Endometrium (tissue), 2 donors: Measurements from ENCODE around the gene KCNQ5.

Experiments
- FAIRE-seq: peaks from 2 replicates; lab custom pipeline; 2012; peaks lifted over from hg19 to GRCh38; lab: Jason Lieb, UNC
- donor health status: control.
- donor health status: control.

Gene KCNQ5

DNA sequence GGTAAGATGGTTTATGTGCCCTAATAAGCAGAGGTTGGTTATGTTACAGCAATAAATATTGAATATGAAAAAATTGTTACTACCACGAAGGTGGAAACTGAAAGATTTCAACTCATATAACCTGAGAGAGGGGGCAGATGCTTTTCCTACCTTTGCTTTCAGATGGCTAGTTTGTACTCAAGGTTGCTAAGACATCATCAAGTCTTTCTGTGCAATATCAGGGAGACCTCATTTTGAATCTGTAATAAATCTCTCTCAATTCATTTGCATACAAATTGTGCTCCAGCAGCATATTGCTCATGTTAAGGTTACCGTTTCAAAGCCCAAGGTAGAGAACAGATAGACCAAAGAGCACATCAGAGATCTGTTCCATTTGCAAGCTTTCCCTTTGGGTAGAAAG lies 383.0 kb downstream of the KCNQ5 start:
- no peak for FAIRE-seq

DNA sequence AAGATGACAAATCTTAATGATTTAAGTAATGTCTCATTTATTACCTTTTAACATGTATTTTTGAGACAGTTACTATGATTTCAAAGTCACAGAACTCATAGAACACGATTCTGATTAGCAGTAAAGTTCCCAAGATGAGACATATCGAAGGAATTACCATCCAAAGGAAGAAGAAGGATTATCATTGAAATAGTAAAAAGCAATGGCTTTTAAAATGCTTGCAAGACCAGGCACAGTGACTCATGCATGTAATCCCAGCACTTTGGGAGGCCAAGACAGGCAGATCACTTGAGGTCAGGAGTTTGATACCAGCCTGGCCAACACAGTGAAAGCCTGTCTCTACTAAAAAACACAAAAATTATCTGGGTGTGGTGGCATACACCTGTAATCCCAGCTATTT lies 384.3 kb downstream of the KCNQ5 start:
- FAIRE-seq, result no peak

DNA sequence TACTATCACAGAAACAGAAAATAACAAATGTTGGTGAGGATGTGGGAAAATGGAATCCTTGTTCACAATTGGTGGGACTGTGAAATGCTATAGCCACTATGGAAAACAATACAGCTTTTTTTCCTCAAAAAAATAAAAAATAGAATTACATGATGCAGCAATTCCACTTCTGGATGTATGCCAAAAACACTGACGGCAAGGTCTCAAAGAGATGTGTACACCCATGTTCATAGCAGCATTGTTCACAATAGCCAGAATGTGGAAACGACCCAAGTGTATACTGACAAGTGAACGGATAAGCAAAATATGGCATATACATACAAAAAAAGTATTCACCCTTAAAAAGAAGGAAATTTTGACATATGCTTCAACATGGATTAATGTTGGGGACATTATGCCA lies 390.1 kb downstream of the KCNQ5 start:
- no peak for FAIRE-seq

DNA sequence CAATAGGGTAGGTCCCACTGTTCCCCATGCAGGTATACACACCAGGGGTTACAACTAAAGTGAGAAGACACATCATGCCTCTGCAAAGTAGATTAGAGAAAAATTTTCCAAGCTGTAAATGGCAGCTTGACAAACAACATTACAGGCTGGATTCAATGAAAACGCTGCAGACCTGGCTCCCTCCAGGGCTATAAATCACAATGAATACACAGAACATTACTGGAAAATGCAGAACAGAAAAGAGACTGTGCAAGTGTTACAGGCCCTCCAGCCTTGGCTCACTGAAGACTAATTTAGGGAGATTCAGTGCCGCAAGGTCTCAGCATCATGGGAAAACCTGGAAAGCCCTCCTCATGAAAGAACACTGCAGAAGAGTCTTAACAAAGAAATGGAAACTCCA lies 395.6 kb downstream of the KCNQ5 start:
- FAIRE-seq, result no peak

DNA sequence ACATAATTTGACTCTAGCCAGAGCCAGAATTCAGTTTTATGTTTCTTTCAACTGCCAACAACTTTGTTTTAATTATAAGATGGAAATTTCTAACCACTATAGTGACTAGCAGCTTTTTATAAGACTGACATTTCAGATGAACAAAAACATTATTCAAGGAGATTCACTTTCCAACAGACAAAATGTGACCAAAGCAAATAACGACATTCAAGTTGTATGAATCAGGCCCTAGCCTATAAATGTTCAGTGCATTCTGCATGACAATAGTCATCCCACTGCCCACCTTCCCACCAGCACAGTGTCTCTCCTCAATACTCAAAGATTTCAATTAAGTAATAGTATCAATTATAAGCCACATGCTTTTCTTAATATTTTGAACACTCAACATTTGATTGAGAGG lies 402.7 kb downstream of the KCNQ5 start:
- no peak for FAIRE-seq

DNA sequence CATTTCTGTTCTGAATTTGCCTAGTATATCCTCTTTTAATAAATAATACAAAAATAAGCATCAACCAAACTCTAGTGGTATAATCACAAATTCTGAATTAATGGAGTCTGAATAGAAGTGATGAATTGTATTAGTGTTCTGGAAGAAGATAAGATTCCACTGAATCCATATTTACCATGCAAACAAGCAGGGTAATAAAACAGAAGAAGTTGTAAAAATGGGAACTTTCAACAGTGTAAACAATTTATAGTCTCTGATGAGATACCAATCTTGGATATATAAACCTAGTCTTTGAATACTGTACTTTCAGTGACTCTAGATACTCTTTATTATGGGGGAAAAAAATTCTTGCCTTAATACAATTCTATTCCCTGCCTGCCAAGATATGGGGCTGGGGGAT lies 405.8 kb downstream of the KCNQ5 start:
- no peak for FAIRE-seq

DNA sequence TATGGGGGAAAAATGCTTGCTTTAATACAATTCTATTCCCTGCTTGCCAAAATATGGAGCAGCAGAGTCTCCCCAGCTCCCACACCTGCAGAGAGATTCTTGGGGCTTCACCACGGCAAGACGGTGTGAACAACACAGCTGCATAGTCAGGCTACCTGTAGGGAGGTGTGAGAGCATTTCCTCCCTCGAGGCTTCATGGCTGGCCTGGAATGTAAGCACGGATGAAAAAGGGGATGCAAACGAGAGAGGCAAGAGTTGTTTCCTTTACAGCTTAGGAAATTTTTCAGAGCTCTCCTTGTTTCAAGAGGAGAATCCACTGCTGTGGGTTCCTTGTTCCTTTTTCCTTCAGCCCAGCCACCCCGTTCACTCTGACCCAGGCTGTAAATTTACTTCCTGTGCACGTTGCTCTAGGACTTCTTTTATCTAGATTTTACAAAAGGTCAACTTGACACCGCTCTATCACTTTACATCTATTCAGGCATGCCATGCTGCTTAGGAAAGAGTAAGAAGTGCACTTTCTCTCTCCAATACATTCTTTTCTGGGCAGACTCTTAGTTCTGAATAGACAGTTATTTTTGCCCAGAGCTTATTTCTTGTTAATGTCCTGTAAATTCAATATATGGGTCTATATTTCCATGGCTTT lies 406.4 kb downstream of the KCNQ5 start:
- FAIRE-seq, result no peak

DNA sequence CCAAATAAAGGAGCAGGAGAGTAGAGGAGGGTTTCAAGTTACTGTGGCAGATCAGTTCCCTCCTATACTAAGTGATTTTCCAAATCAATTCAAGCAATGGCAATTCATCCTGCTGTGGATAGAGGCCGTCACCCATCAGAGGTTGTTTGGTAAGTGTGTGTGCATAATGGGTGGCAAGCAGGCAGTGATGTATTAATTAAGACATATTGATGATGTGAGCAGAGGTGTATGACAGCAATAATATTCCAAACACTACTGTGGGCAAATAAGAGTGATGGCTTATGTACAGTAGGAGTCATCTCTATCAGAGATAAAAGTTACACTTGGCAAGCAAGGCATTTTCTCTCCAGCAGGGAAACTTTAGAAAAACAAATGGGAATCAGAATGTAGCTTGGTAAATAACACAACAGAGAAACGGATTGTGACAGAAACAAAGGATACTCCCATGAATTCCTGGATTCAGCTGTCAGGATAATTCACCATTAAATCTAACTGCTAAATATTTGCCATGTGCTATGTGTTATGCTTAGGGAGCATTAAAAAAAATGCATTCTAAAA lies 407.1 kb downstream of the KCNQ5 start:
- no peak for FAIRE-seq

DNA sequence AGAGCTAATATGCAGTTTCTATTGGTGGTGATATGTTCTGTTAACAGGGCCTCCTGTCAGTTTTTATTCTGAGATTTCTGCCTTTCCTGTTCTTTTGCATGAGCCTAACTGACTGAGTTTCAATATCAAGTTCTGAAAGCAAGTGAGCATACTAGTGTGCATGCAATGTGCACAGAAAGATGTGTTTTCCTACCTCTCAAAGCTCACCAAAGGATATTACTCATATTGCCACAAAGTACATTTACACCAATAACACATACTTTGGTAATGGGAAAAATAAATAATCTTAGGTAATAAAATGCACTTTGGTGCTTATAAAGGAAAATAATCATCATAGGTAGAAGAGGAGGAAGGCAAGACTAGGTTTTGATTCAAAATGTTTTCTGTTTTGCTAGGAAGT lies 408.4 kb downstream of the KCNQ5 start:
- FAIRE-seq, result no peak

DNA sequence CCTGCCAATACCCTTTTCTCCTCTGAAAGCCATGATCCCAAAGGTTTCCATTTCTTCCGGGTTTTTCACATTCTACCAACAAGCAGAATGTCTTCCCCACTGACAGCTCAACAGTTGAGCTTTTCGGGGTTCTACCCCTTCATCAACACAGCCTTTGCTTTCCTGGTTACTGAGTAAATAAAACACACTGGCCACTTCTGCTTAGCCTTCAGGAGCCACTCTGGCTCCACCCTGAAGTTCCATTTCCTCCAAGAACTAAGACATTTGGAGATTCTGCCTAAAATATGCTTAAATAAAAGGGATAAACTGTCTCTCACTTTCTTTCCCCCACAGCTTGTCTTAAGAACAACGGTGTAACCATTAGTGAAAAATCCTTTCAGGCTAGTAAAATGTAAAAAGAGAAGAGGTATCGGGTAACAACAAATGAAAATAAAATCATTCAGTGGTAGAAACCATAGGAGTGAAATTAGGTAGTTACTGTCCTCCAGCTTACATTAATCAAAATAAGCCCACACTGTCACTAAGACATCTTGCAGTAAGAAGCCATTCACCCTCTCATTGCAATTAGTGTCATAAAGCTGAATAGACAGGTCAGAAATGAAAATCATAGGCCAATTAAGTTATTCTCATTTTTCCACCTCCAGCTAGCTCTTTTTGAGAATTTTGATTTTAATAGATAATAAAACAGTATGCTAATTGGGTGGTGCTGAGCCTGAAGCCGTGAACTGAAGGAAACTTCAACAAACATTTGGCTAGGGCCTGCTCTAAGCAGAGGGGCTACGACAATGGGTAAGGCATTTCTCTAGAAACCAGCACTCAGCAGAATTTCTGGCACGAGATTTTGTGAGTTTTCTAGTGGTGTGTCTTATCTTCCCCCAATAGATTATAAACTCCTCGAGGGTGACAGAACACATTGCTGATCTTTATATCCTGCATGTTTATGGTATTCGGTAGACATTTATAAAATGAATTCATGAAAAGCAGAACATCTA lies 409.2 kb downstream of the KCNQ5 start:
- no peak for FAIRE-seq

DNA sequence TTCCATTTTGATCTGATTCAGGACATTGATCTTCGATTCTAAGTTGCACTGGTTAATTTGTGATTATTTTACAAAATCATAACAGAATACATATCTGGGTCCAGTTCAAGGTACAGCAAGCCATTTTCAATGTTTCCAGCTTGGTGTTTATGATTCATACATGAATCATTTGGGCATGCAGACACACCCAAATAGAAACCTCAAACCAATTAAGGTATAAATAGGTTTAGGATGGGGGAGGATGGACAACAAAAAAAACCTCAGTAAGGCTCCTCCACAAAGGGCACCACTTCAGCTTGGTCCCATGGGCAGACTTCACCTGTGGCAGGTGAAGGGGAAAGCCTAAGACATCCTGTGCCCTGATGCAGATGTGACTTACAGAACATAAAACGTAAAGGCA lies 410.7 kb downstream of the KCNQ5 start:
- FAIRE-seq, result no peak

DNA sequence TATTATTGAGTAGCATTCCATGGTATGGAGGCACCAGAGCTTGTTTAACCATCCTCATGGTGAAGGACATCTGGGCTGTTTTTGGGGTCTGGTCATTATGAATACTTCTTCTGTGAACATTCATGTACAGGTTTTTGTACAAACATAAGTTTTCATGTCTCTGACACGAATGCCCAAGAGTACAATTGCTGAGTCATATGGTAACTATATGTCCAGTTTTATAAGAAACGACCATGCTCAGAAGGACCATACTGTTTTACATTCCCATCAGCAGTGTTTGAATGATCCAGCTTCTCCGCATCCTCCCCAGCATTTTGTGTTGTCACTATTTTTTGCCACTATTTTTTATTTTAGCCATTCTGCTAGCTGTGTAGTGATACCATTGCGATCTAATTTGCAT lies 414.8 kb downstream of the KCNQ5 start:
- no peak for FAIRE-seq

DNA sequence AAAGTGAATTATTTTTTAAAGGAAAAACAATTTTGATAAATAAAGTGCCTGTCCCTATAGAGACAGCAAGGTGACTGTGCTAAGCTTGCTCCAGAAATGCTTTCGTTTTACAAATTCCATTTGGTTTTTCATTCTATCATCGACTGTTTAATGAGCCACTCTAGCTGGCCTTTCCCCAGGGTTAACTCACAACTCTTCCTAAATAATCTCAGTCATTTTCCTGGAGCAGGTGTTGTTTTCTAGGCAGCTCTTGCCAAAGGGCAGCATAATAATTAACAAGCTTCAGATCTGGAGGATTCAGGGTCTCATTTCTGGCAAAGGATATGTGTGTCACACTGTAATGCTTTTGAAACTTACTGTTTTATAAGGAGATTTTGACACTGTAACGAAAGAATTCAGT lies 419.2 kb downstream of the KCNQ5 start:
- FAIRE-seq, result no peak

DNA sequence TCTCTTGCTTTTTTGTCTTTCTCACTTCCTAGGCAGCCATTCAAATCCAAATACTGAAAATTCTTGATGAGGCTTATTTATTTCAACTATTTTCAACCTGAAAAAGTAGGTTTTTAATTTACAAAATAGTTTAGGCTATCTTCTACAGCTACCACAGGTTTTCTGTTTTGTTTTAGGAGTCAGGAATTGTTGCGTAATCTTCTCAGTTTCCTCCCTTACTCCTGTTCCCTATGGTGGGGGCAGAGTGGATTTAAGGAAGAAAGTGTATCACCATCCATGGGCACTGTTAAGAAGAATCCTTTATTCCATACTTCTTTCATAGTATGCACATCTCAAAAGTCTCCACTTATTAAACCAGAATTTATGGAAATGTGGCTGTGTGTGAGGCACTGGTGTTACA lies 421.0 kb downstream of the KCNQ5 start:
- FAIRE-seq, result no peak

DNA sequence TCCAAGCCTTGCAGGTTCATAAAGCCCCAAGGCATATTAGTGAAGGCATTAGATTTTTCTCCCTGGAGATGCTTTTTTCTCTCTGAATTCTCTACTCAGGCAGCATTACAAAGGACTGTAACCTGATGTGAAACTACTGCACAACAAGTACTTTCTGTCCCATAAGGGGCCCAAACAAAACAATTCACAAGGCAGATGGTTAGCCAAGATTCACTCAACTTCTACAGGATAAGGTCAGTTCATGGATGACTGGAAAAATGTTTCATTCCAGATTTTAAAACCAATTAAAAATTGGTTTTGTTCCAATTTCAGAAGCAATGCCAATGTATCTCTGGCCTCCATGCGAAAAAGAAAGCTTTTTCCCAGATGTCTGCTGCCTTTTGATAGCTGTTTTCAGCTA lies 421.6 kb downstream of the KCNQ5 start:
- no peak for FAIRE-seq

DNA sequence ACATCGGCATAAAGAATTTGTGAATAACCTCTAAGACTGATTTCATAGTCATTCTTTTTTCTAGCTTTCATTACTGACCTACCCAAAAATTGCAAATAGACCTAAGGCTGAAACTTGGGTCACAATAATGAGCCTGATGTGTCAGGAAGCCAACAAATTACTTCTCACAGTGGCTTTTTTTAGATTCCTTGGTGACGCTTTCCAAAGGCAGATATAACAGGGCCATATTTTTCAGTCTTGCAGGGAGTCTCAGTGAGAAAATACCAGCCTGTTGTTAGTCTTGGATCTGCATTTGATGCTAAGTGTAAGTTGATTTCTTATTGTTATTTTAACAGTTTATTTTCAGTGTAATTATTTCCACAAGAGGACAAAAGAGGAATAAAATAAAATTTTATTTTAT lies 423.7 kb downstream of the KCNQ5 start:
- FAIRE-seq, result no peak

DNA sequence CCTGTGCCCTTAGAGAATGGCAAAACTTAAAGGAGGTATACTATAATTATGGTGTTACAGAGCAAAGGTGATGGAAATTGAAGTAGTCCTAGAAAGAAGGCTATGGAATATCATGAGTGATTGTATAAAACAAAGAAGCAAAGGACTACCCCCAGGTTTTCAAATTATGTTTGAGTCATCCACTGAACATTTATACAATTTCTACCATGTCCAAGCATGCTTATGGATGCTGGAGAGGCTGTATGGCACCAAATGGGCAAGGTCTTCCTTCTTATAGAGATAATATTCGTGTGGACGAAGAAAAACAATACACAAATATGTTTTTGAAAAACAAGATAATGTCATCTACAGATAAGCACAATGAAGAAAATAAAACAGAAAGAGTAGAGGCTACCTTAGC lies 425.9 kb downstream of the KCNQ5 start:
- no peak for FAIRE-seq

DNA sequence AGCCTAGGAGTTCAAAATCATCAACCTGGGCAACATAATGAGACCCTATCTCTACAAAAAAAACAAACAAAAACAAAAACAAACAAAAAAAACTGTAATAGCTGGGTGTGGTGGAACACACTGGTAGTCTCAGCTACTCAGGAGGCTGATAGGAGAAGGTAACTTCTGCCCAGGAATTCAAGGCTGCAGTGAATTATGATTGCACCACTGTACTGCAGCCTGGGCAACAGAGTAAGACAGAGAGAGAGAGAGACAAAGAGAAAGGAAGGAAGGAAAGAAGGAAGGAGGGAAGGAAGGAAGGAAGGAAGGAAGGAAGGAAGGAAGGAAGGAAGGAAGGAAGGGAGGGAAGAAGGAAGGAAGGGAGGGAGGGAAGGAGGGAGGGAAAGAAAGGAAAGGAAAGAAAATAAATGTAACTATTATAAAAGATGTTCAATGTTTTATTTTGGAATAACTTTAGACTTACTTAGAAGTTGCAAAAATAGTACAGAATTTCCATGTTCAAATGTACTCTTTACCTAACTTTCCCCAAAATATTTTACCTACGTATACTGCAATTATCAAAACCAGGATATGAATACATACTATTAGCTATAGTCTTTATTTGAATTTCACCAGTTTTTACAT lies 428.2 kb downstream of the KCNQ5 start:
- FAIRE-seq, result no peak

DNA sequence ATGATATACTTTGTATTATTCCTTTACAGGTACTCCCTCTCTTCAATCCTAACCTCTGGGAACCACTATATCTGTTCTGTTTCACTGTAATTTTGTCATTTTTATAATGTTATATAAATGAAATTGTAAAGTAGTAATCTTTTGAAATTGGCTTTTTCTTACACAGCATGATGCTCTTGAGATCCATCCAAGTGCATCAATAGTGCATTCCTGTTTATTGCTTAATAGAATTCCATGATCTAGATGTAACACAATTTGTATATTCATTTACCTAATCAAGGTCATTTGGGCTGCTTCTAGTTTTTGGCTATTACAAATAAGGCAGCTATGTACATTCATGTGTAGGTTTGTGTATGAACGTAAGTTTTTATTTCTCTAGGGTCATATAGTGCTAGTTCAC lies 428.8 kb downstream of the KCNQ5 start:
- no peak for FAIRE-seq

DNA sequence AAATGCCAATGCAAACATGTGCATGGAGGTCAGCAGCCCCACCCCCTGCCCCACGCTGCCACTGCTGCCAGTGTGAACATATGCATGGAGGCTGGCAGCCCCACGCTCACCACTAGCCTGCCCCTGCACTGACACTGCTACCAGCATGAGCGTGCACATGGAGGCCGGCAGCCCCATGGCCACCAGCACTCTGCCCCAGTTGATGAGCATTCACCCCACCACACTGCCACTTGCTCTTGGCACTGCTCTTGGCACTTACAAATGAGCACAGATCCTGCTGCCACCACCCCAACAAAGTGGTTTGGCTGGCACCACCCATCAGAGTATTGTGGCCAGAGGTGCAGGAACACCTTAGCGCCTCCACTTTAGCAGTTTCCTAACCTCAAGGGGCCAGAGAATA lies 429.3 kb downstream of the KCNQ5 start:
- FAIRE-seq, result no peak

DNA sequence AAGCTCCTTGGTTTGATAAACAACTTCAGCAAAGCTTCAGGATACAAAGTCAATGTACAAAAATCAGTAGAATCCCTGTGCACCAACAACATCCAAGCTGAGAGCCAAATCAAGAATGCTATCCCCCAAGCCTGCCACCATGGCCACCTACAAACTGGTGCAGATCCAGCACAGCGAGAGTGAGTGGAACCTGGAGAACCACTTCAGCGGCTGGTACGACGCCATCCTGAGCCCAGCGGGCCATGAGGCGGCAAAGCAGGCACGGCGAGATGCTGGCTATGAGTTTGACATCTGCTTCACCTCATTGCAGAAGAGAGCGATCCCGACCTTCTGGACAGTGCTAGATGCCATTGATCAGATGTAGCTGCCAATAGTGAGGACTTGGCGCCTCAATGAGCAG lies 433.1 kb downstream of the KCNQ5 start:
- no peak for FAIRE-seq

DNA sequence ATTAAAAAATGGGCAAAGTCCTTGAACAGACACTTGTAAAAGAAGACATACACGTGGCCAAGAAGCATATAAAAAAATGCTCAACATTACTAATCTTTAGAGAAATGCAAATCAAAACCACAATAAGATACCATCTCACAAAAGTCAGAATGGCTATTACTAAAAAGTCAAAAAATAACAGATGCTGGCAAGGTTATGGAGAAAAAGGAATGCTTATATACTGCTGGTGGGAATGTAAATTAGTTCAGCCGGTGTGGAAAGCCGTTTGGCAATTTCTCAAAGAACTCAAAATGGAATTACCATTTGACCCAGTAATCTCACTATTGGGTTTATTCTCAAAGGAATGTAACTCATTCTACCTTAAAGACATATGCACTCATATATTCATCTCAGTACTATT lies 436.9 kb downstream of the KCNQ5 start:
- no peak for FAIRE-seq

DNA sequence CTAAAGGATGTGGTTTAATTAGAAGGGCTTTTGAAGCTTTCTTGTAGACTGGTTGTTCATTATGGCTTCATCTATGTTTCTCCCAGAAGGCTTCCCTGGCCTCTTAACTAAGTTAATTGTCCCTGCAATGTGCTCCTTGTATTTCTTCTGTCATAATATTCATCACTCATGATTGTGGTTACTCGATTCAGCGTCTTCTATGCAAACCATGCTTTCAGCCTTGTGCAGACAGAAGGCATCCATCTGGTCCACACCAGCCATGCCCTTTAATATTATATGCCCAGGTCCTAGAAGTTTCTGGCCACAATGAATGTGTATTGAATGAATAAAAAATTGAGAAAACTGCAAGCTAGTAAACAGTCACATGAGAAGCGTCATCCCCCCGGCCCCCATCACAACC lies 440.3 kb downstream of the KCNQ5 start:
- no peak for FAIRE-seq
